Upper lobe of left lung (tissue), 6 donors: ENCODE measurements around the gene LHX3. TPM values are rescaled to one million over a fixed set of nuclear protein-coding genes. Genes with fewer than 3 reads are reported as not detected.

Source experiments
- ATAC-seq, 2 donors: fragments of 200-7000 bp; cut with Tn5 transposase; one replicate each; pipeline ENCODE4 v1.9.1; 2022; ENCODE audit warnings: mild to moderate bottlenecking in 2 of 2, moderate library complexity in 2 of 2; ENCODE audit not compliant: low FRiP score in 2 of 2
- DNase-seq, 2 donors: peaks; one replicate each; pipeline ENCODE4 v3.0.0-alpha.2; 2019 to 2020
- H3K27ac ChIP-seq, 4 donors: fragments of 200-600 bp; sonication (generic); one replicate each; pipeline ENCODE4 v1.5.1; 2016 to 2019
- H3K27me3 ChIP-seq, 4 donors: fragments of 200-600 bp; sonication (generic); one replicate each; pipeline ENCODE4 v1.5.1; 2017 to 2019
- H3K36me3 ChIP-seq, 4 donors: fragments of 200-600 bp; sonication (generic); one replicate each; pipeline ENCODE4 v1.5.1; 2016 to 2019
- H3K4me1 ChIP-seq, 4 donors: fragments of 200-600 bp; sonication (generic); one replicate each; pipeline ENCODE4 v1.5.1; 2018 to 2019
- H3K4me3 ChIP-seq, 4 donors: fragments of 200-600 bp; sonication (generic); one replicate each; pipeline ENCODE4 v1.5.1; 2017 to 2019; ENCODE audit warnings: mild to moderate bottlenecking in 2 of 4, moderate library complexity in 1 of 4
- H3K9me3 ChIP-seq, 4 donors: fragments of 200-600 bp; sonication (generic); one replicate each; pipeline ENCODE4 v1.5.1; 2018 to 2019
- EP300 ChIP-seq, 4 donors: sonication (generic); formaldehyde crosslinking; IDR thresholded peaks; one replicate each; pipeline ENCODE4 v1.5.1; 2017; ENCODE audit warnings: antibody characterized with exemption in 4 of 4, control low read depth in 2 of 4
- POLR2A ChIP-seq, 4 donors: fragments of 450-650 bp; IDR thresholded peaks; one replicate each; pipeline ENCODE4 v1.5.1; 2016 to 2017; ENCODE audit warnings: antibody characterized with exemption in 4 of 4, mild to moderate bottlenecking in 2 of 4
- POLR2AphosphoS5 ChIP-seq, 2 donors: sonication (generic); formaldehyde crosslinking; IDR thresholded peaks; one replicate each; pipeline ENCODE4 v1.5.1; 2017; ENCODE audit warnings: antibody characterized with exemption in 2 of 2
- WGBS, 2 donors: methylation state at CpG; one replicate each; pipeline ENCODE4 v1.1.5; 2017 to 2018; 5-methylcytosine and 5-hydroxymethylcytosine counted together
- total RNA-seq, 6 donors: library from RNA; depleted of rRNA in 4 of 6; stranded (reverse); fragments of >200 nt in 4 of 6; gene quantifications; one replicate each; pipeline versions ENCODE4 v1.1.0 to v1.2.1, GENCODE V29; 2016 to 2021
- TF ChIP-seq, protein P1 (sequence below), 6 experiments: fragments of 450-650 bp in 4 of 6; fragments of 200-600 bp in 2 of 6; sonication (generic) in 2 of 6; IDR thresholded peaks; one replicate each; pipeline ENCODE4 v1.5.1; 2016 to 2019; ENCODE audit warnings: antibody characterized with exemption in 6 of 6
- donor health status: DM: no; HTN: no; CAD: no; lungs with moderate emphysema.
- donor health status: DM: no; HTN: yes; CAD: no; lungs with severe emphysema.

The LHX3 gene
- total RNA-seq, 6 donors from 2014 or later, result 0.20 TPM; not detected in 5

DNA sequence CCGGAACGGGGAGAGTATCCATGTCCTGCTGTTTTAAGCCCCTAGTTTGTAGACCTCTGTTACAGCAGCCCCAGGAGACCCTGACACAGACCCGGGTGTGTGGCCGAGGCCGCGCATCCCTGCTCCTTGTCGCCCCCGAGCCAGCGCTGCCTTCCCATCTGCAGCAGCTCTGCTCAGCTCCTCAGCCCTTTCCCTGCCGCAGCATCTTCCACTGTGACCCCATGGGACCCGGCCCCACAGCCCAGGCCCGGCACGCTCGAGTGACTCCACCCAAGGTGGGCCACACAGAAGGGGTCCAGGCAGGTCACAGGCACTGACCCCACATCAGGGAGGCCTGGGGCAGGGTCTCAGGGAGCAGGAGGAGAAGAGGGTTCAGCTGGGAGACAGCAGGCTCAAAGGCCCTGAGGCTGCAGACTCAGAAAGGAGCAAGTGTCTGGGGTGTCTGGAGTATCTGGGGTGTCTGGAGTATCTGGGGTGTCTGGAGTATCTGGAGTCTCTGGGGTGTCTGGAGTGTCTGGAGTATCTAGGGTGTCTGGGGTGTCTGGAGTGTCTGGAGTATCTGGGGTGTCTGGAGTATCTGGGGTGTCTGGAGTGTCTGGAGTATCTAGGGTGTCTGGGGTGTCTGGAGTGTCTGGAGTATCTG lies 31.2 kb downstream of the LHX3 start:
- TF ChIP-seq EP300 (IDR thresholded peaks at IDR 0.05), result no peak
- no peak for TF ChIP-seq POLR2A (IDR thresholded peaks at IDR 0.05)
- TF ChIP-seq, protein P1, sequence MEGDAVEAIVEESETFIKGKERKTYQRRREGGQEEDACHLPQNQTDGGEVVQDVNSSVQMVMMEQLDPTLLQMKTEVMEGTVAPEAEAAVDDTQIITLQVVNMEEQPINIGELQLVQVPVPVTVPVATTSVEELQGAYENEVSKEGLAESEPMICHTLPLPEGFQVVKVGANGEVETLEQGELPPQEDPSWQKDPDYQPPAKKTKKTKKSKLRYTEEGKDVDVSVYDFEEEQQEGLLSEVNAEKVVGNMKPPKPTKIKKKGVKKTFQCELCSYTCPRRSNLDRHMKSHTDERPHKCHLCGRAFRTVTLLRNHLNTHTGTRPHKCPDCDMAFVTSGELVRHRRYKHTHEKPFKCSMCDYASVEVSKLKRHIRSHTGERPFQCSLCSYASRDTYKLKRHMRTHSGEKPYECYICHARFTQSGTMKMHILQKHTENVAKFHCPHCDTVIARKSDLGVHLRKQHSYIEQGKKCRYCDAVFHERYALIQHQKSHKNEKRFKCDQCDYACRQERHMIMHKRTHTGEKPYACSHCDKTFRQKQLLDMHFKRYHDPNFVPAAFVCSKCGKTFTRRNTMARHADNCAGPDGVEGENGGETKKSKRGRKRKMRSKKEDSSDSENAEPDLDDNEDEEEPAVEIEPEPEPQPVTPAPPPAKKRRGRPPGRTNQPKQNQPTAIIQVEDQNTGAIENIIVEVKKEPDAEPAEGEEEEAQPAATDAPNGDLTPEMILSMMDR (IDR thresholded peaks at IDR 0.05), result no peak
- TF ChIP-seq POLR2AphosphoS5 (IDR thresholded peaks at IDR 0.05), result no peak
- ATAC-seq (no peak), DNase-seq (peak in 1 of 2 donors; percentile 70)
- H3K36me3 ChIP-seq, result no peaks in the 10 kb centered on the region
- H3K4me1 ChIP-seq, result no peaks in the 10 kb centered on the region
- H3K27me3 ChIP-seq, result peaks cover 0 to 13% (median 2%) of the 10 kb centered on the region in 4 donors
- H3K9me3 ChIP-seq, result no peaks in the 10 kb centered on the region
- 72 to 86% methylated on average over 4 to 14 of the region's 14 CpGs for WGBS, 2 donors
- no peak overlapping the region for H3K27ac ChIP-seq
- no peak overlapping the region for H3K4me3 ChIP-seq

- TF ChIP-seq POLR2AphosphoS5 (IDR thresholded peaks at IDR 0.05), result no peak
- no peak for TF ChIP-seq POLR2A (IDR thresholded peaks at IDR 0.05)
- TF ChIP-seq, protein P1 (IDR thresholded peaks at IDR 0.05), result no peak
- TF ChIP-seq EP300 (IDR thresholded peaks at IDR 0.05), result no peak
- Histone ChIP-seq H3K36me3 (no peaks in the 10 kb centered on the region), H3K9me3 (no peaks in the 10 kb centered on the region), H3K27me3 (peaks cover 0 to 13% (median 2%) of the 10 kb centered on the region in 4 donors), H3K27ac (no peak overlapping the region), H3K4me1 (no peaks in the 10 kb centered on the region), H3K4me3 (no peak overlapping the region)
- ATAC-seq, result no peak
- WGBS, 2 donors, result 71 to 81% methylated on average over 1 to 11 of the region's 16 CpGs
- peak in 1 of 2 donors; percentile 60 for DNase-seq
Observed at GRCh38 chr9:136172412-136173079, 32.4 kb downstream of the LHX3 start.

DNA sequence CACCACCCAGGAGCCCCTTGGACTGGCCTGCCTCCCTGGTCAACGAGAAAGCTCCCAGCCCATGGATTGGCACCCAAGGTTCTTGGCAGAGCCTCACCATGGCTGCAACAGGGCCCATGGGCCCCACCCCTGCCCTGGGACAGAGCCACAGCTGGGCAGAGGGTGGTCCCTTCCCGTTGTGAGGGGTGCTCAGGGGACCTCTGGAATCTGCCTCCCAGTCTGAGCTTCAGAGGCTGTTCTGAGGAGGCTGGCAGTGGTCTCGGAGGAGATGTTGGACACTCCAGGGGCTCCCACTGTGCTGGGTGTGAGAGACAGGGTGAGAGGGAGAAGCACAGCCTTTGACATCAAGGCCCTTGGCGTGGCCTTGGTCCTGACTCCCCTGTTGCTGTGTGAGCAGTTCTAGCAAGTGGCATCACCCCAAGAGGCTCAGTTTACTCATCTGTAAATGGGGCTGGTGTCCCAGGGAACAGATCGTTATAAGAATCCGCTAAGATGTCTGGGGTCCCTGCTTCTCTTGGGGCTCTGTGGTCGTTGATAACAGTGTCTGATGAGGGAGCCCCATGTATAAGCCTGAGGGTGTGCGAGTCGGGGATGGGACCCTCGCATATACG lies 33.0 kb downstream of the LHX3 start:
- Histone ChIP-seq H3K27me3 (peaks cover 0 to 13% (median 2%) of the 10 kb centered on the region in 4 donors), H3K36me3 (no peaks in the 10 kb centered on the region), H3K4me3 (no peak overlapping the region), H3K27ac (no peak overlapping the region), H3K4me1 (no peaks in the 10 kb centered on the region), H3K9me3 (no peaks in the 10 kb centered on the region)
- 69 to 85% methylated on average over 8 to 11 of the region's 11 CpGs for WGBS, 2 donors
- no peak for TF ChIP-seq POLR2A (IDR thresholded peaks at IDR 0.05)
- TF ChIP-seq EP300 (IDR thresholded peaks at IDR 0.05), result no peak
- TF ChIP-seq, protein P1 (IDR thresholded peaks at IDR 0.05), result no peak
- TF ChIP-seq POLR2AphosphoS5 (IDR thresholded peaks at IDR 0.05), result no peak
- ATAC-seq (no peak), DNase-seq (no peak)

DNA sequence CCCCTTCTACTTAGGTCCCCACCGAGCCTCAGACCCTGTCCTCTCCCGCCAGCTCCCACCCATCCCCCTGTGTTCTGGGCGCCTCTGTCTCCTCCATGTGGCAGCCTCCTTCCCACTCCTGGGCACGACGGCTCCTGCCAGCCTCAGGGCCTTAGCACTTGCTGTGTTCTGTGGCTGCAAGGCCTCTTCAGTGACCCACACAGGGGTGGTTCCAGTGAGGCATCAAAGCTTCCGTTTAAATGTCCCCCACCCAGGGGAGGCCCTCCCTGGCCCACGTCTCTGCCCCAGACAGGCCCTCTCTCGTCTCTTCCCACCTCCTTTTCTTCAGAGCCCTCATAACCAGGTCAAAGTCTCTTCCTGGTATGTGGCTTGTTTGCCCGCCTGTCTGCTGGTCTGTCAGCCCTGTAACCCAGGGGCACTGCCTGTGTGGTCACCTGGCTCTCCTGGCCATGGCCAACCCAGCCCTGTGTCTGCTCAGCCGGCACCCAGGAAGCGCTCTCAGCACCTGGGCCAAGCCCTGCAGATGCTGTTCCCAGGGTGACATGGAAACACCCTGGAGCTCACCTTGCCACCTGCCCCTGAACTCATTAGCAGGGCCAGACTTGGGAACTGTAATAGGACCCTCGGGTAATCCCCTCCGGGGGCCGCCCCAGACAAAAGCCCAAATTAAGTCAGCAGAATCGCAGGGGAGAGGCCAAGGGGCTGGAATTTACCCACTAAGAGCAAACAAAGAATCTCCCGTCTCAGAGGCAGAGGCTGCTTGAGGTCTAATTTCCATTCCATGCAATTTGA lies 33.7 kb downstream of the LHX3 start:
- ATAC-seq, result no peak
- peaks cover 0 to 13% (median 2%) of the 10 kb centered on the region in 4 donors for H3K27me3 ChIP-seq
- H3K36me3 ChIP-seq, result no peaks in the 10 kb centered on the region
- no peak overlapping the region for H3K4me3 ChIP-seq
- no peaks in the 10 kb centered on the region for H3K4me1 ChIP-seq
- 39 to 46% methylated on average over 16 of the region's 16 CpGs for WGBS, 2 donors
- TF ChIP-seq EP300 (IDR thresholded peaks at IDR 0.05), result no peak
- no peak for TF ChIP-seq POLR2A (IDR thresholded peaks at IDR 0.05)
- TF ChIP-seq POLR2AphosphoS5 (IDR thresholded peaks at IDR 0.05), result no peak
- TF ChIP-seq, protein P1 (IDR thresholded peaks at IDR 0.05), result no peak
- no peak for DNase-seq
- no peaks in the 10 kb centered on the region for H3K9me3 ChIP-seq
- H3K27ac ChIP-seq, result no peak overlapping the region
